Measurements from ENCODE around the gene SLC39A11. TPM values are rescaled to one million over a fixed set of nuclear protein-coding genes. Genes with fewer than 3 reads are reported as not detected.

The SLC39A11 gene
- total and polyA plus RNA-seq, 2 of the 13 experiments (the other 11 are each of a cell fraction or from before 2014, with no cell fraction given), result 17.2 to 31.5 TPM

GRCh38 chr17:72725433-72726068, 366.9 kb downstream of the SLC39A11 start (continued):
- TF ChIP-seq USF2 (IDR thresholded peaks at IDR 0.05; ENCODE audit: low read depth, low read length) (no peak), USF2 (CRISPR knock-in tag; IDR thresholded peaks at IDR 0.05; ENCODE audit: borderline replicate concordance) (no peak), SMAD1 (CRISPR knock-in tag; IDR thresholded peaks at IDR 0.05; ENCODE audit: borderline replicate concordance, low read depth) (no peak), THAP11 (CRISPR knock-in tag; IDR thresholded peaks at IDR 0.05) (peak; percentile 66), ZNF672 (CRISPR knock-in tag; IDR thresholded peaks at IDR 0.05) (no peak), ZNF629 (CRISPR knock-in tag; conservative IDR thresholded peaks at IDR 0.05) (peak; percentile 38; the same call in 1 of the 2 replicates), ZFP62 (CRISPR knock-in tag; IDR thresholded peaks at IDR 0.05) (no peak), MAFF (IDR thresholded peaks at IDR 0.05; ENCODE audit: low read depth, low read length) (no peak), GMEB1 (CRISPR knock-in tag; IDR thresholded peaks at IDR 0.05; ENCODE audit: borderline replicate concordance) (no peak), GRHL1 (CRISPR knock-in tag; conservative IDR thresholded peaks at IDR 0.05) (no peak), CC2D1A (CRISPR knock-in tag; IDR thresholded peaks at IDR 0.05) (no peak), MXI1 (IDR thresholded peaks at IDR 0.05; ENCODE audit: borderline replicate concordance, low read depth, low read length) (peak; percentile 39; the same call in 1 of the 3 replicates), JUNB (CRISPR knock-in tag; IDR thresholded peaks at IDR 0.05; ENCODE audit: borderline replicate concordance) (0 out of 2 replicates have a peak, but pooled peaks have one; percentile 23), ZNF354B (CRISPR knock-in tag; IDR thresholded peaks at IDR 0.05) (no peak), PAF1 (CRISPR knock-in tag; IDR thresholded peaks at IDR 0.05) (no peak), ONECUT2 (CRISPR knock-in tag; IDR thresholded peaks at IDR 0.05) (no peak), HOXA5 (CRISPR knock-in tag; IDR thresholded peaks at IDR 0.05) (peak; percentile 62; the same call in 1 of the 2 replicates), SKIL (CRISPR knock-in tag; IDR thresholded peaks at IDR 0.05; ENCODE audit: borderline replicate concordance) (no peak), PHF21A (CRISPR knock-in tag; IDR thresholded peaks at IDR 0.05) (no peak), KLF9 (CRISPR knock-in tag; IDR thresholded peaks at IDR 0.05; ENCODE audit: low read depth) (no peak), ZSCAN25 (CRISPR knock-in tag; IDR thresholded peaks at IDR 0.05) (no peak), STAG1 (CRISPR knock-in tag; IDR thresholded peaks at IDR 0.05) (peak; percentile 100), SMC3 (IDR thresholded peaks at IDR 0.05; ENCODE audit: low read length) (peak; percentile 99), ZBTB1 (CRISPR knock-in tag; IDR thresholded peaks at IDR 0.05; ENCODE audit: borderline replicate concordance) (no peak), CHCHD3 (CRISPR knock-in tag; IDR thresholded peaks at IDR 0.05) (no peak)

Measured in HepG2 (cell line).